Body of pancreas (tissue), 4 donors: ENCODE results near the gene TGFBI.

Experiments
- CTCF ChIP-seq, 7 experiments: fragments of 450-650 bp in 4 of 7; fragments of 200-600 bp in 3 of 7; sonication (generic) in 3 of 7; IDR thresholded peaks; one replicate each; pipeline ENCODE4 v1.5.1; 2016 to 2019; ENCODE audit warnings: antibody characterized with exemption in 7 of 7
- POLR2A ChIP-seq, 3 donors: fragments of 450-650 bp; IDR thresholded peaks; one replicate each; pipeline ENCODE4 v1.6.1; 2016; ENCODE audit warnings: antibody characterized with exemption in 3 of 3, mild to moderate bottlenecking in 2 of 3

GRCh38 chr5:136021016-136021405 lies 7.8 kb upstream of the TGFBI start:
- TF ChIP-seq CTCF (IDR thresholded peaks at IDR 0.05) (no peak), POLR2A (IDR thresholded peaks at IDR 0.05) (no peak)
